Measurements from ENCODE around the gene MRS2. TPM values are rescaled to one million over a fixed set of nuclear protein-coding genes. Genes with fewer than 3 reads are reported as not detected.
"Not testable (repeated sequence)": the region's sequence is repeated elsewhere in the genome, so short reads cannot be mapped to it uniquely, and the experiment has no call there.

MRS2 gene
- total RNA-seq, 1 donor from 2014 or later, result 18.0 TPM

GRCh38 chr6:24403501-24403824 is 727 bp downstream of the MRS2 start:
- Mint-ChIP-seq H3K9me3 (ENCODE audit: low read depth) (no peaks in the 10 kb centered on the region), H3K4me3 (ENCODE audit: unreplicated experiment) (peak overlapping the region; percentile 85), H3K27ac (ENCODE audit: unreplicated experiment) (peak overlapping the region; percentile 60), H3K27me3 (ENCODE audit: low read depth) (peaks cover 17% of the 10 kb centered on the region), H3K4me1 (ENCODE audit: low read depth) (peaks cover 24% of the 10 kb centered on the region), H3K36me3 (ENCODE audit: low read depth) (no peaks in the 10 kb centered on the region)
- no peak for DNase-seq (ENCODE audit: low spot score)
- peak; percentile 2 for TF ChIP-seq CTCF (IDR thresholded peaks at IDR 0.05)

- peaks cover 7% of the 10 kb centered on the region for H3K27me3 Mint-ChIP-seq (ENCODE audit: low read depth)
- H3K9me3 Mint-ChIP-seq (ENCODE audit: low read depth), result no peaks in the 10 kb centered on the region
- peaks cover 24% of the 10 kb centered on the region for H3K4me1 Mint-ChIP-seq (ENCODE audit: low read depth)
- H3K4me3 Mint-ChIP-seq (ENCODE audit: unreplicated experiment), result no peak overlapping the region
- peaks cover 2% of the 10 kb centered on the region for H3K36me3 Mint-ChIP-seq (ENCODE audit: low read depth)
- no peak for DNase-seq (ENCODE audit: low spot score)
- no peak overlapping the region for H3K27ac Mint-ChIP-seq (ENCODE audit: unreplicated experiment)
- no peak for TF ChIP-seq CTCF (IDR thresholded peaks at IDR 0.05)
Observed at GRCh38 chr6:24405262-24405661, 2.5 kb downstream of the MRS2 start.

- Mint-ChIP-seq H3K9me3 (ENCODE audit: low read depth) (no peaks in the 10 kb centered on the region), H3K36me3 (ENCODE audit: low read depth) (peaks cover 10% of the 10 kb centered on the region), H3K4me1 (ENCODE audit: low read depth) (peaks cover 9% of the 10 kb centered on the region), H3K27ac (ENCODE audit: unreplicated experiment) (no peak overlapping the region), H3K27me3 (ENCODE audit: low read depth) (no peaks in the 10 kb centered on the region), H3K4me3 (ENCODE audit: unreplicated experiment) (no peak overlapping the region)
- no peak for DNase-seq (ENCODE audit: low spot score)
- TF ChIP-seq CTCF (IDR thresholded peaks at IDR 0.05), result no peak
Observed at GRCh38 chr6:24408719-24409410, 6.1 kb downstream of the MRS2 start.

GRCh38 chr6:24410622-24411021 is 7.9 kb downstream of the MRS2 start:
- TF ChIP-seq CTCF (IDR thresholded peaks at IDR 0.05), result no peak
- no peaks in the 10 kb centered on the region for H3K9me3 Mint-ChIP-seq (ENCODE audit: low read depth)
- no peak for DNase-seq (ENCODE audit: low spot score)
- H3K4me1 Mint-ChIP-seq (ENCODE audit: low read depth), result no peaks in the 10 kb centered on the region
- no peak overlapping the region for H3K4me3 Mint-ChIP-seq (ENCODE audit: unreplicated experiment)
- H3K27ac Mint-ChIP-seq (ENCODE audit: unreplicated experiment), result no peak overlapping the region
- no peaks in the 10 kb centered on the region for H3K27me3 Mint-ChIP-seq (ENCODE audit: low read depth)
- peaks cover 13% of the 10 kb centered on the region for H3K36me3 Mint-ChIP-seq (ENCODE audit: low read depth)

GRCh38 chr6:24412294-24412693 is 9.6 kb downstream of the MRS2 start:
- no peaks in the 10 kb centered on the region for H3K27me3 Mint-ChIP-seq (ENCODE audit: low read depth)
- no peak overlapping the region for H3K27ac Mint-ChIP-seq (ENCODE audit: unreplicated experiment)
- H3K4me3 Mint-ChIP-seq (ENCODE audit: unreplicated experiment), result no peak overlapping the region
- no peak for DNase-seq (ENCODE audit: low spot score)
- H3K36me3 Mint-ChIP-seq (ENCODE audit: low read depth), result peaks cover 16% of the 10 kb centered on the region
- no peaks in the 10 kb centered on the region for H3K4me1 Mint-ChIP-seq (ENCODE audit: low read depth)
- no peaks in the 10 kb centered on the region for H3K9me3 Mint-ChIP-seq (ENCODE audit: low read depth)
- TF ChIP-seq CTCF (IDR thresholded peaks at IDR 0.05), result no peak

GRCh38 chr6:24414531-24414930 is 11.8 kb downstream of the MRS2 start:
- H3K9me3 Mint-ChIP-seq (ENCODE audit: low read depth); H3K27me3 Mint-ChIP-seq (ENCODE audit: low read depth); H3K4me1 Mint-ChIP-seq (ENCODE audit: low read depth); H3K4me3 Mint-ChIP-seq (ENCODE audit: unreplicated experiment); DNase-seq (ENCODE audit: low spot score); H3K27ac Mint-ChIP-seq (ENCODE audit: unreplicated experiment): not testable (repeated sequence)
- H3K36me3 Mint-ChIP-seq (ENCODE audit: low read depth), result peaks cover 22% of the 10 kb centered on the region
